HG03432 (cell line): ENCODE data around the gene OPN4.
"Not testable (repeated sequence)": the region's sequence is repeated elsewhere in the genome, so short reads cannot be mapped to it uniquely, and the experiment has no call there.

Experiments used
- ATAC-seq: cut with Tn5 transposase; IDR thresholded peaks from one replicate; pipeline ENCODE4 v1.9.1; 2021; ENCODE audit warnings: mild to moderate bottlenecking, moderate library complexity; ENCODE audit not compliant: unreplicated experiment

Gene OPN4

GRCh38 chr10:86654411-86655172 lies at the start of gene OPN4:
OPN4 (plus strand) TSS chr10:86654547; CDS start chr10:86654784, 237 bp downstream.
- no peak for ATAC-seq

- ATAC-seq: no peak
Observed at GRCh38 chr10:86607674-86608073, 46.7 kb upstream of the OPN4 start.

- no peak for ATAC-seq
Observed at GRCh38 chr10:86609920-86610319, 44.4 kb upstream of the OPN4 start.

- no peak for ATAC-seq
Observed at GRCh38 chr10:86611386-86611785, 43.0 kb upstream of the OPN4 start.

GRCh38 chr10:86613096-86613495 lies 41.3 kb upstream of the OPN4 start:
- no peak for ATAC-seq

GRCh38 chr10:86613905-86614304 lies 40.4 kb upstream of the OPN4 start:
- no peak for ATAC-seq

GRCh38 chr10:86614853-86615252 lies 39.5 kb upstream of the OPN4 start:
- ATAC-seq: no peak

GRCh38 chr10:86617278-86617677 lies 37.1 kb upstream of the OPN4 start:
- not testable (repeated sequence) for ATAC-seq

GRCh38 chr10:86628311-86628710 lies 26.0 kb upstream of the OPN4 start:
- no peak for ATAC-seq

GRCh38 chr10:86630079-86630478 lies 24.3 kb upstream of the OPN4 start:
- no peak for ATAC-seq

- no peak for ATAC-seq
Observed at GRCh38 chr10:86632009-86632800, 22.1 kb upstream of the OPN4 start.

- ATAC-seq: no peak
Observed at GRCh38 chr10:86632951-86633350, 21.4 kb upstream of the OPN4 start.

GRCh38 chr10:86635402-86635801 lies 18.9 kb upstream of the OPN4 start:
- ATAC-seq: no peak

GRCh38 chr10:86636311-86636710 lies 18.0 kb upstream of the OPN4 start:
- no peak for ATAC-seq

- no peak for ATAC-seq
Observed at GRCh38 chr10:86642021-86642420, 12.3 kb upstream of the OPN4 start.

- no peak for ATAC-seq
Observed at GRCh38 chr10:86642499-86642898, 11.8 kb upstream of the OPN4 start.

- ATAC-seq: peak; percentile 68
Observed at GRCh38 chr10:86644152-86644793, 10.1 kb upstream of the OPN4 start.

- ATAC-seq: peak; percentile 28
Observed at GRCh38 chr10:86644794-86645445, 9.4 kb upstream of the OPN4 start.

GRCh38 chr10:86645621-86646165 lies 8.7 kb upstream of the OPN4 start:
- ATAC-seq: not testable (repeated sequence)

GRCh38 chr10:86646532-86646931 lies 7.8 kb upstream of the OPN4 start:
- ATAC-seq: no peak

GRCh38 chr10:86646933-86647332 lies 7.4 kb upstream of the OPN4 start:
- ATAC-seq: no peak
